Ovary (tissue), 3 donors: ENCODE results near the gene TBX1.

ENCODE experiments used
- EP300 ChIP-seq: sonication (generic); formaldehyde crosslinking; IDR thresholded peaks from one replicate; pipeline ENCODE4 v1.6.1; 2017; ENCODE audit warnings: antibody characterized with exemption
- POLR2A ChIP-seq: fragments of 450-650 bp; IDR thresholded peaks from one replicate; pipeline ENCODE4 v1.6.1; 2017; ENCODE audit warnings: antibody characterized with exemption, mild to moderate bottlenecking, moderate library complexity
- TF ChIP-seq, protein P1 (sequence below), 3 donors: fragments of 450-650 bp in 2 of 3; fragments of 200-600 bp in 1 of 3; IDR thresholded peaks; one replicate each; pipeline versions ENCODE4 v1.5.1 to v1.8.0; 2016 to 2022; ENCODE audit warnings: antibody characterized with exemption in 3 of 3, mild to moderate bottlenecking in 1 of 3
- donor health status: DM: no; HTN: no; CAD: no.

DNA sequence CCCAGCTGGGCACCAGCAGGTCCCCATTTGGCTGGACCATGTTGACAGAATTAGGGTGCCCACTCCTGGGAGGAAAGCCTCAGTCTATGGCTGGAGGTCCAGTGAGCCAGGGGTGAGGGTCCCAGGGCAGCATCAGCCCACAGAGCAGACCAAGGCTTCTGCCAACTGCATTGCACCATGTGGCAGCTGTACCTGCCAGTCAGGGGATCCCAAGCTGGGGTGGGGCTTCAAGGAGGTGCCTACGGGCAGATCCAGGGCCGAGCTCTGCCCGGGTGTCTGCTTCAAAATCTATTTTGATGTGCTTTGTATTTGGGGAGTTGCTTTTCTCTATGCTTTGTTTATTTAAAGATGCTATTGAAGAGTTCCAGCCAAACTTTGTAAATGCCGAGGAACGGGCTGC, 26.8 kb upstream of the TBX1 start:
- TF ChIP-seq, protein P1, sequence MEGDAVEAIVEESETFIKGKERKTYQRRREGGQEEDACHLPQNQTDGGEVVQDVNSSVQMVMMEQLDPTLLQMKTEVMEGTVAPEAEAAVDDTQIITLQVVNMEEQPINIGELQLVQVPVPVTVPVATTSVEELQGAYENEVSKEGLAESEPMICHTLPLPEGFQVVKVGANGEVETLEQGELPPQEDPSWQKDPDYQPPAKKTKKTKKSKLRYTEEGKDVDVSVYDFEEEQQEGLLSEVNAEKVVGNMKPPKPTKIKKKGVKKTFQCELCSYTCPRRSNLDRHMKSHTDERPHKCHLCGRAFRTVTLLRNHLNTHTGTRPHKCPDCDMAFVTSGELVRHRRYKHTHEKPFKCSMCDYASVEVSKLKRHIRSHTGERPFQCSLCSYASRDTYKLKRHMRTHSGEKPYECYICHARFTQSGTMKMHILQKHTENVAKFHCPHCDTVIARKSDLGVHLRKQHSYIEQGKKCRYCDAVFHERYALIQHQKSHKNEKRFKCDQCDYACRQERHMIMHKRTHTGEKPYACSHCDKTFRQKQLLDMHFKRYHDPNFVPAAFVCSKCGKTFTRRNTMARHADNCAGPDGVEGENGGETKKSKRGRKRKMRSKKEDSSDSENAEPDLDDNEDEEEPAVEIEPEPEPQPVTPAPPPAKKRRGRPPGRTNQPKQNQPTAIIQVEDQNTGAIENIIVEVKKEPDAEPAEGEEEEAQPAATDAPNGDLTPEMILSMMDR (IDR thresholded peaks at IDR 0.05), result no peak
- TF ChIP-seq POLR2A (no peak), EP300 (no peak)
